ENCODE data around the gene FRRS1L. TPM values are rescaled to one million over a fixed set of nuclear protein-coding genes. Genes with fewer than 3 reads are reported as not detected.

Gene FRRS1L
- total and polyA plus RNA-seq, 2 donors (not counting 1 experiment from before 2014, with no cell fraction given), result not detected

DNA sequence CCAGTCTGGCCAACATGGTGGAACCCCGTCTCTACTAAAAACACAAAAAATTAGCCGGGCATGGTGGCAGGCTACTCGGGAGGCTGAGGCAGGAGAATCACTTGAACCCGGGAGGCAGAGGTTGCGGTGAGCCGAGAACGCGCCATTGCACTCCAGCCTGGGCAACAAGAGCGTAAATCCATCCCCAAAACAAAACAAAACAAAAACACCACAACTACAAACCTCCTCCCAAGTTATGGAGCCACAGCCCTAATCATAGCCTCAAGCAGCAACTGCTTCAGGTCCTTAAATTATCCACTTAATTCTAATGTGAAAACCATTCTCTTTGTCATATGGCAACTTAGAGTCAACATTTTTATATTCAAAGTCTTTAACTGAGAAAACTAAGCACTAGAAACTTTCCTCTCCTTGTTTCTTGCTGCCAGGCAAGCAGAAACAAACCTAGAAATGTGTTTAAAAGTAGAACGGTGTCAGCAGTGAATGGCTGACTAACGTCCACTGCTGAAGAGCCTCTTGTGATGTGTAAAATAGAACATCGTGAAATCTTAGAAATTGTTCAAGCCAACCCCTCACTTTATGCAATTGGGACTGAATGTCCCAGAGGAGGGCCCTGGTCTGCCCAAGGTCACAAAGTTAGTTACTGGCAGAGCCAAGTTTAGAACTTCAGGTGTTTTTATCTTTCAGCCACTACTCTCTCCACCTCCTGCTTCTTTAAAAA lies 53.0 kb downstream of the FRRS1L start:
- peaks cover 25 to 29% of the 10 kb centered on the region in 2 donors for H3K4me1 ChIP-seq (ENCODE audit: control insufficient read depth in 2 of 2, insufficient read depth in 2 of 2, low read length in 2 of 2)
- H3K4me3 ChIP-seq (ENCODE audit: control extremely low read depth in 1 of 5, extremely low read depth in 1 of 5, insufficient read depth in 1 of 5, low read depth in 2 of 5, low read length in 4 of 5), result no peak overlapping the region
- H3K27ac ChIP-seq (ENCODE audit: low read length in 2 of 2), result no peak overlapping the region
- no peaks in the 10 kb centered on the region for H3K27me3 ChIP-seq (replicated peaks in 1 of 4; ENCODE audit: control extremely low read depth in 1 of 4, control insufficient read depth in 3 of 4, insufficient read depth in 4 of 4, low read length in 3 of 4)
- no peaks in the 10 kb centered on the region for H3K9me3 ChIP-seq (ENCODE audit: control extremely low read depth in 1 of 3, control insufficient read depth in 2 of 3, insufficient read depth in 1 of 3, low read length in 2 of 3)
- TF ChIP-seq, protein P1, sequence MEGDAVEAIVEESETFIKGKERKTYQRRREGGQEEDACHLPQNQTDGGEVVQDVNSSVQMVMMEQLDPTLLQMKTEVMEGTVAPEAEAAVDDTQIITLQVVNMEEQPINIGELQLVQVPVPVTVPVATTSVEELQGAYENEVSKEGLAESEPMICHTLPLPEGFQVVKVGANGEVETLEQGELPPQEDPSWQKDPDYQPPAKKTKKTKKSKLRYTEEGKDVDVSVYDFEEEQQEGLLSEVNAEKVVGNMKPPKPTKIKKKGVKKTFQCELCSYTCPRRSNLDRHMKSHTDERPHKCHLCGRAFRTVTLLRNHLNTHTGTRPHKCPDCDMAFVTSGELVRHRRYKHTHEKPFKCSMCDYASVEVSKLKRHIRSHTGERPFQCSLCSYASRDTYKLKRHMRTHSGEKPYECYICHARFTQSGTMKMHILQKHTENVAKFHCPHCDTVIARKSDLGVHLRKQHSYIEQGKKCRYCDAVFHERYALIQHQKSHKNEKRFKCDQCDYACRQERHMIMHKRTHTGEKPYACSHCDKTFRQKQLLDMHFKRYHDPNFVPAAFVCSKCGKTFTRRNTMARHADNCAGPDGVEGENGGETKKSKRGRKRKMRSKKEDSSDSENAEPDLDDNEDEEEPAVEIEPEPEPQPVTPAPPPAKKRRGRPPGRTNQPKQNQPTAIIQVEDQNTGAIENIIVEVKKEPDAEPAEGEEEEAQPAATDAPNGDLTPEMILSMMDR (IDR thresholded peaks at IDR 0.05), result no peak
- TF ChIP-seq EZH2 (IDR thresholded peaks at IDR 0.05; ENCODE audit: borderline replicate concordance, insufficient read depth, low read depth, low read length, poor library complexity, severe bottlenecking), result no peak
- H3K9ac ChIP-seq (ENCODE audit: low read length), result no peak overlapping the region
- peaks cover 79% of the 10 kb centered on the region for H4K20me1 ChIP-seq (ENCODE audit: control insufficient read depth, insufficient read depth, low read length, poor library complexity, severe bottlenecking)
- no peak overlapping the region for H3K4me2 ChIP-seq (replicated peaks; ENCODE audit: low read depth, low read length, poor library complexity, severe bottlenecking)
- H3K27ac Mint-ChIP-seq, result no peak overlapping the region
- WGBS (ENCODE audit: insufficient coverage), result 91% methylated on average over 9 of the region's 12 CpGs
- peaks cover 91% of the 10 kb centered on the region for H3K79me2 ChIP-seq (ENCODE audit: control insufficient read depth, insufficient read depth, low read length)
- ChIA-PET CTCF (no interaction called here), POLR2A (no interaction called here)
- intact Hi-C loops (cut with micrococcal nuclease), result loop anchor here (10.0 kb wide), 2 partner anchors 201 to 301 kb away; no protein-coding TSS in a partner anchor
- peaks cover 76% of the 10 kb centered on the region for H3K4me1 Mint-ChIP-seq
- H3K9me3 Mint-ChIP-seq (ENCODE audit: insufficient read depth), result no peaks in the 10 kb centered on the region
- H2AFZ ChIP-seq (ENCODE audit: insufficient read depth, low read depth, low read length, poor library complexity, severe bottlenecking), result no peak overlapping the region
- H3K36me3 ChIP-seq (replicated peaks in 1 of 2; ENCODE audit: control extremely low read depth in 1 of 2, control insufficient read depth in 1 of 2, extremely low read depth in 1 of 2, insufficient read depth in 2 of 2, low read length in 1 of 2), result no peaks in the 10 kb centered on the region
- H3K4me3 Mint-ChIP-seq, result no peak overlapping the region
- no peaks in the 10 kb centered on the region for H3K27me3 Mint-ChIP-seq
- ATAC-seq (ENCODE audit: low read depth) (no peak), DNase-seq (no peak)

DNA sequence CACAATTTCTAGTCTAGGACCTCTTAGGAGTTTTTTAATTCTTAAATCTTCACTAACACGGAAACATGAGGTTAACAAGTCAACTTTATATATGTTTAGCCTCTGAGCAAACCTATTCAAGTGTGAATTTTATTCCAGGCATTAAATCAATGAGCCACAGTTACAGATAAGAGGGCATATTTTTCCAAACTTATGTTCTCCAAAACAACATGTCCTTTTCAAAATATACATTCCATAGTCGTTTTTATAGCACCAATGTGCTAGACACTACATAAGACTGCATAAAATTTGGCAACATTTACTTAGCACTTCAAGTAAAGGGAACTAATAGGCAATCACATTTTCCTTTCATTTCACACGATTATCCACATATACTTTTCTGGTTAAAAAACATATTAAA lies 53.8 kb downstream of the FRRS1L start:
- peaks cover 78% of the 10 kb centered on the region for H3K4me1 Mint-ChIP-seq
- H3K27me3 ChIP-seq (replicated peaks in 1 of 4; ENCODE audit: control extremely low read depth in 1 of 4, control insufficient read depth in 3 of 4, insufficient read depth in 4 of 4, low read length in 3 of 4), result no peaks in the 10 kb centered on the region
- H3K4me2 ChIP-seq (replicated peaks; ENCODE audit: low read depth, low read length, poor library complexity, severe bottlenecking), result no peak overlapping the region
- H3K9me3 ChIP-seq (ENCODE audit: control extremely low read depth in 1 of 3, control insufficient read depth in 2 of 3, insufficient read depth in 1 of 3, low read length in 2 of 3), result no peaks in the 10 kb centered on the region
- no peak overlapping the region for H3K27ac ChIP-seq (ENCODE audit: low read length in 2 of 2)
- H3K27me3 Mint-ChIP-seq, result no peaks in the 10 kb centered on the region
- intact Hi-C loops (cut with micrococcal nuclease), result loop anchor here (10.0 kb wide), 2 partner anchors 202 to 302 kb away; no protein-coding TSS in a partner anchor
- no peak overlapping the region for H3K4me3 Mint-ChIP-seq
- ATAC-seq (ENCODE audit: low read depth), result no peak
- CTCF ChIA-PET, result no interaction called here
- H4K20me1 ChIP-seq (ENCODE audit: control insufficient read depth, insufficient read depth, low read length, poor library complexity, severe bottlenecking), result peaks cover 78% of the 10 kb centered on the region
- POLR2A ChIA-PET, result no interaction called here
- no peak overlapping the region for H3K27ac Mint-ChIP-seq
- TF ChIP-seq, protein P1 (IDR thresholded peaks at IDR 0.05), result no peak
- TF ChIP-seq EZH2 (IDR thresholded peaks at IDR 0.05; ENCODE audit: borderline replicate concordance, insufficient read depth, low read depth, low read length, poor library complexity, severe bottlenecking), result no peak
- 86% methylated on average over 1 of the region's 3 CpGs for WGBS (ENCODE audit: insufficient coverage)
- peaks cover 17 to 29% of the 10 kb centered on the region in 2 donors for H3K4me1 ChIP-seq (ENCODE audit: control insufficient read depth in 2 of 2, insufficient read depth in 2 of 2, low read length in 2 of 2)
- no peaks in the 10 kb centered on the region for H3K36me3 ChIP-seq (replicated peaks in 1 of 2; ENCODE audit: control extremely low read depth in 1 of 2, control insufficient read depth in 1 of 2, extremely low read depth in 1 of 2, insufficient read depth in 2 of 2, low read length in 1 of 2)
- no peak for DNase-seq
- H3K9me3 Mint-ChIP-seq (ENCODE audit: insufficient read depth), result no peaks in the 10 kb centered on the region
- peaks cover 91% of the 10 kb centered on the region for H3K79me2 ChIP-seq (ENCODE audit: control insufficient read depth, insufficient read depth, low read length)
- no peak overlapping the region for H3K4me3 ChIP-seq (ENCODE audit: control extremely low read depth in 1 of 5, extremely low read depth in 1 of 5, insufficient read depth in 1 of 5, low read depth in 2 of 5, low read length in 4 of 5)
- no peak overlapping the region for H2AFZ ChIP-seq (ENCODE audit: insufficient read depth, low read depth, low read length, poor library complexity, severe bottlenecking)
- H3K9ac ChIP-seq (ENCODE audit: low read length), result no peak overlapping the region

Data from B cell (primary cell).